ENCODE data around the gene PGA3.
"Not testable (repeated sequence)": the region's sequence is repeated elsewhere in the genome, so short reads cannot be mapped to it uniquely, and the experiment has no call there.

DNA sequence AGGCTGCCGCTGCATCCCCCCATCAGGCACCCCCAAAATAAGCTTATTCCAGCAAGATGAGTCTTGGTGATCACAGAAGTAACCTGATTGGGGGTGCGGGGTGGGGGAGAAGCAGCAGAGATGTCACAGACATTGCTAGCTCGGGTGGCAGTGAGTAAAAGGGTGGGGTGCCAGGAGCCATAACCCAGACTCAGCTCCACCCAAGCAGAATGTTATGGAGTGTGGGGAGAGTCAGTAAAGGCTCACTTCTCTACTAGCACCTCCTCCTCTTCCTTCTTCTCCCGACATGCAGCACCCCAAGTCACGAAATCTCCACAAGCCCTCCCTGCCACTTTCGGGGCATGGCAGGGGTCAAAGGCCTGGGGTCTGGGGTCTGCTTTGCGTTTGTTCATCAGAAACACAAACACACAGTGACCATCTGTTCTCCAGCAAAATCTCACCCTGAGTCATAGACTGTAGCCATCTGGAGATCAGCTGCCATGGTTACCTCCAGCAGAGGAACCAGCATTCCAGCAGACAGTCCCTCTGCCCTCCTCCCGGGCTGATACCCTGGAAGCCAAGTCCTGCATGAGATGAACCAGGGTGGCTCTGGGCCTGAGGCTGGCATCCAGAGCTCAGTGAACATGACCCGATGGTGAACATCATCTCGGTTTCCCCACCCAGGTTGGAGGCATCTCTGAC, 23.3 kb downstream of the PGA3 start:
- TF ChIP-seq POLR2A (IDR thresholded peaks at IDR 0.05), result not testable (repeated sequence)
- TF ChIP-seq, protein P1, sequence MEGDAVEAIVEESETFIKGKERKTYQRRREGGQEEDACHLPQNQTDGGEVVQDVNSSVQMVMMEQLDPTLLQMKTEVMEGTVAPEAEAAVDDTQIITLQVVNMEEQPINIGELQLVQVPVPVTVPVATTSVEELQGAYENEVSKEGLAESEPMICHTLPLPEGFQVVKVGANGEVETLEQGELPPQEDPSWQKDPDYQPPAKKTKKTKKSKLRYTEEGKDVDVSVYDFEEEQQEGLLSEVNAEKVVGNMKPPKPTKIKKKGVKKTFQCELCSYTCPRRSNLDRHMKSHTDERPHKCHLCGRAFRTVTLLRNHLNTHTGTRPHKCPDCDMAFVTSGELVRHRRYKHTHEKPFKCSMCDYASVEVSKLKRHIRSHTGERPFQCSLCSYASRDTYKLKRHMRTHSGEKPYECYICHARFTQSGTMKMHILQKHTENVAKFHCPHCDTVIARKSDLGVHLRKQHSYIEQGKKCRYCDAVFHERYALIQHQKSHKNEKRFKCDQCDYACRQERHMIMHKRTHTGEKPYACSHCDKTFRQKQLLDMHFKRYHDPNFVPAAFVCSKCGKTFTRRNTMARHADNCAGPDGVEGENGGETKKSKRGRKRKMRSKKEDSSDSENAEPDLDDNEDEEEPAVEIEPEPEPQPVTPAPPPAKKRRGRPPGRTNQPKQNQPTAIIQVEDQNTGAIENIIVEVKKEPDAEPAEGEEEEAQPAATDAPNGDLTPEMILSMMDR (IDR thresholded peaks at IDR 0.05), result not testable (repeated sequence)

Measured in heart left ventricle (tissue), 13 donors.